AG09309 (cell line): Measurements from ENCODE around the gene STK32C.

Source experiments
- DNase-seq: peaks from one replicate; pipeline ENCODE4 v3.0.0-alpha.2; 2010; ENCODE audit warnings: low read depth
- H3K4me3 ChIP-seq: 2 replicates; pipeline ENCODE4 v1.5.1; 2011; ENCODE audit warnings: mild to moderate bottlenecking, low read depth, low read length, moderate library complexity; ENCODE audit not compliant: control insufficient read depth
- CTCF ChIP-seq: IDR thresholded peaks from 2 replicates; pipeline ENCODE4 v1.5.1; 2011; ENCODE audit warnings: mild to moderate bottlenecking, low read depth, low read length, inconsistent platforms; ENCODE audit not compliant: insufficient read depth, control insufficient read depth; ENCODE audit errors: missing control alignments

STK32C gene

GRCh38 chr10:132313865-132314264 is 6.1 kb upstream of the STK32C start:
- no peak for TF ChIP-seq CTCF
- no peak overlapping the region for H3K4me3 ChIP-seq
- DNase-seq, result no peak

GRCh38 chr10:132313305-132313704 is 5.6 kb upstream of the STK32C start:
- no peak overlapping the region for H3K4me3 ChIP-seq
- DNase-seq, result no peak

GRCh38 chr10:132311338-132311939 is 3.7 kb upstream of the STK32C start:
- DNase-seq, result no peak
- no peak overlapping the region for H3K4me3 ChIP-seq
- no peak for TF ChIP-seq CTCF

More at GRCh38 chr10:132313305-132313704, 5.6 kb upstream of the STK32C start:
- no peak for TF ChIP-seq CTCF

- DNase-seq, result no peak
- TF ChIP-seq CTCF, result no peak
These were observed 3.1 kb upstream of the STK32C start for GRCh38 chr10:132310701-132311337.

GRCh38 chr10:132309879-132310591 is 2.3 kb upstream of the STK32C start:
- no peak overlapping the region for H3K4me3 ChIP-seq
- DNase-seq, result no peak
- no peak for TF ChIP-seq CTCF

More at GRCh38 chr10:132310701-132311337, 3.1 kb upstream of the STK32C start:
- H3K4me3 ChIP-seq, result no peak overlapping the region

- no peak overlapping the region for H3K4me3 ChIP-seq
- no peak for TF ChIP-seq CTCF
- DNase-seq, result no peak
These were observed 1.7 kb upstream of the STK32C start for GRCh38 chr10:132309471-132309865.
